Panc1 (cell line): ENCODE results near the gene OR5AU1.

Source experiments
- CTCF ChIP-seq: fragments of 450-650 bp; IDR thresholded peaks from 2 replicates; pipeline ENCODE4 v1.5.1; 2017; ENCODE audit warnings: mild to moderate bottlenecking
- POLR2AphosphoS5 ChIP-seq: IDR thresholded peaks from 2 replicates; pipeline ENCODE4 v1.6.1; 2012; ENCODE audit warnings: mild to moderate bottlenecking, low read depth, low read length, moderate library complexity
- REST ChIP-seq, 2 experiments: IDR thresholded peaks; 2 replicates each; pipeline ENCODE4 v1.6.1; 2011 to 2012; ENCODE audit warnings: low read depth in 2 of 2, control low read depth in 1 of 2, low read length in 1 of 2, mild to moderate bottlenecking in 1 of 2, moderate library complexity in 1 of 2; ENCODE audit not compliant: insufficient read depth in 1 of 2
- SIN3A ChIP-seq: IDR thresholded peaks from 2 replicates; pipeline ENCODE4 v1.6.1; 2012; ENCODE audit warnings: low read depth, mild to moderate bottlenecking, low read length, moderate library complexity, borderline replicate concordance; ENCODE audit not compliant: insufficient read depth
- TCF7L2 ChIP-seq: IDR thresholded peaks from 2 replicates; pipeline ENCODE4 v1.6.1; 2011; ENCODE audit warnings: mild to moderate bottlenecking, low read depth, low read length, inconsistent platforms

- no peak for TF ChIP-seq CTCF
- no peak for TF ChIP-seq POLR2AphosphoS5
- no peak for TF ChIP-seq REST (IDR thresholded peaks at IDR 0.05; ENCODE audit: insufficient read depth in 1 of 2, low read depth in 2 of 2, low read length in 1 of 2)
- no peak for TF ChIP-seq TCF7L2
- TF ChIP-seq SIN3A, result no peak
Measured at GRCh38 chr14:21155963-21156362, at the start of gene OR5AU1.
